NCI-H510A treated with DMSO at 0.1 percent for 48 hours (cell line): ENCODE data around the gene C16orf74.

Experiments
- DNase-seq: peaks from one replicate; lab custom pipeline; 2025; lab: John Stamatoyannopoulos, UW

Gene C16orf74

GRCh38 chr16:85717393-85718152 lies 33.3 kb downstream of the C16orf74 start:
- DNase-seq: peak; percentile 88

DNA sequence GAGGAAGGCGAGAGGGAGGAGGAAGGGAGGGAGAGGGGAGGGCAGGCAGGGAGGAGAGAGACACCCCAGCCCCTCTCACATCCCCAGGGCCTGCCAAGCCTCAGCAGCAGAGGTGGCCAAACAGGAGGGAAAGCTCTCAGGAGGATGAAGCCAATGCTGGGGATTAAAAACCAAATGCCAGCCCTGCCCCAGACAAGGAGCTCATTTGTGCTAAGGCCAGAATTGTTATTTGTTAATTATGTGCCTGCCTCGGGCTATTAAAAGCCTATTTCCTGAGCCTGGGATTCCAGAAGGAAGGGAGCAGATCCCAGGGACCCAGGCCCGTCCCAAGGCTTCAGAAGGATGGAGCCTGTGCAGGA lies 34.2 kb downstream of the C16orf74 start:
- DNase-seq: no peak

DNA sequence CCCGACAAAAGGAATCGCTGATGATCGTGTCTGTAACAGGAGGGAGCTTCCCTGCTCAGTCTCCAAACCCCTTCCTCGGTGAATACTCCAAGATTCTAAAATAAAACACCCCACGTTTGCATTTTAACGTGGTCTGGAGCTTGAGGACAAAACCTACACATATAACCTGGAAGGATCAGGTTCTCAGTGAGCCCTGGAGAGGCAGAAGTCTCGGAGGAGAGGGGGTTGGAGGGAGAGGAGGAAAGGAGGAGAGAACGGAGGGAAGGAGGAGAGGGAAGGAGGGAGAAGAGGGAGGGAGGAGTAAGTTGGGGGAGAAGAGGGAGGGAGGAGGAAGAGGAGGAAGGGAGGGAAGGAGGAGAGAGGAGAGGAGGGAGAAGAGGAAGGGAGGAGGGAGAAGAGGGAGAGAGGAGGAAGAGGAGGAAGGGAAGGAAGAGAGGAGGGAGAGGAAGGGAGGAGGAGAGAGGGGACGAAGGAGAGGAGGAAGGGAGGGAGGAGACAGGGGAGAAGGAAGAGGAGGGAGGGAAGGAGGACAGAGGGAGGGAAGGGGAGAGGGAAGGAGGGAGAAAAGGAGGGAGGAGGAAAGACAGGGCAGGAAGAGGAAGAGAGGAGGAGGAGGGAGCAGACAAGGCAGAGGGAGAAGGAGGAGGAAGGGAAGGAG lies 34.7 kb downstream of the C16orf74 start:
- no peak for DNase-seq

DNA sequence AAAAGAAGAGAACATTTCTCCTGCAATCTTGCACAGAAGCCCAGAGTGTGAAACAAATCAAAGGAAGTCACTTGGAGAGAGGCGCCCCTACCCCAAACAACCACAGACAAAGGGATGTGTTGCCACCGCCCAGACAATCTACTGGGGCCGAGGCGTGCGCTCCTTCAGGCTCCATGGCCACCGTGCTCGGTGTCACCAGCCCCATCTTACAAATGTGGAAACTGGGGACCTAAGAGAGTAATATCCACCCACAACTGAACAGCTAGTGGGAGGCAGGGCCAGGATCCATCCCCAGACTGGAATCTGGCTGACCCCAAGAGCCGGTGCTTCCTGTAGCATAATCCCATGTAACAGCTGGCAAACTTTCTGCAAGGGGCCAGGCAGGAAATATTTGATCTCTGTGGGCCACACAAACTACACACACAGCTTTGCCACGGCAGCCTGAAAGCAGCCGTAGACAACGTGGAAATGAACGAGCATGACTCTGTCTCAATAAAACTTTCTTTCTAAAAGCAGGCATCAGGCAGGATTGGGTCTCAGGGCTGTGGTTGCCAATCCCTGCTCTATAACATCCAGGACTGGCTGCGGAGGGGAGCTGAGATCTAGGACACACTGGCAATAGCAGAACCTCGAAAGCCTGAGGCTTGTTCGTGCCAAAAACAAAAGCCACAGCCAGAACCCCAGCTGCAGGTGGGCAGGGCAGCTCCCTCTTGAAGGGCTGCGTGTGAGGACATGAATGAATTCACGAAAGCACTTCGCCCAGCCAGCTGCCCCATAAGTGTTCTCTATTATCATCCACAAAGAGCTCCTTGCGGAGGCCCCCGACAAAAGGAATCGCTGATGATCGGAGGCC lies 35.5 kb downstream of the C16orf74 start:
- DNase-seq: peak; percentile 81

GRCh38 chr16:85712801-85713200 lies 38.1 kb downstream of the C16orf74 start:
- no peak for DNase-seq

DNA sequence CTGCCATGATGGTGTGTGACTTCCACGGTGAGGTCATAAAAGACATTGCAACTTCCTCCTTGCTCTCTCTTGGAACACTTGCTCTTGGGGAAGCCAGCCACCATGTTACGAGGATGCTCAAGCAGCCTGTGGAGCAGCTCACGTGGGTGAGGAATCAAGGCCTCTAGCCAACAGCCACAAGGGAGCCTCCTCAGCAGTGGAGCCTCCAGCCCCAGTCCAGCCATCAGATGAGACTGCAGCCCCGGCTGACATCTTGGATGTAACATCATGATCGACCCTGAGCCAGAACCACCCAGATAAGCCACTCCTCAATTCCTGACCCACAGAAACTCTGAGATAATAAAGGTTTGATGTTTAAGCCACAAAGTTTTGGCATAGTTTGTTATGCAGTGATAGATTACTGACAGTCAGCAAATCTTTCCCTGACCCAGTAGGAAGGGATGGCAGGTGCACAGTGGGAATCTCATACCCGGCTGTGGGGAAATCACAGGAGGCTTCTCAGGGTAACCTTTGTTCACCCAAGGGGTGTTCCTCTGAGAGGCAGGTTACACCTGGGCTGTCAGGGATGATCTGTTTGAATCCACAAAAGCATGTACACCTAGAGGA lies 38.8 kb downstream of the C16orf74 start:
- no peak for DNase-seq

GRCh38 chr16:85710732-85711131 lies 40.2 kb downstream of the C16orf74 start:
- peak; percentile 91 for DNase-seq

- no peak for DNase-seq
These were observed 40.9 kb downstream of the C16orf74 start for GRCh38 chr16:85709766-85710585.

GRCh38 chr16:85708338-85708737 lies 42.6 kb downstream of the C16orf74 start:
- DNase-seq: no peak

GRCh38 chr16:85707528-85708095 lies 43.3 kb downstream of the C16orf74 start:
- DNase-seq: peak; percentile 69

- no peak for DNase-seq
These were observed 44.4 kb downstream of the C16orf74 start for GRCh38 chr16:85706449-85707034.

- DNase-seq: no peak
These were observed 45.7 kb downstream of the C16orf74 start for GRCh38 chr16:85704900-85705846.

GRCh38 chr16:85704011-85704410 lies 46.9 kb downstream of the C16orf74 start:
- DNase-seq: no peak

DNA sequence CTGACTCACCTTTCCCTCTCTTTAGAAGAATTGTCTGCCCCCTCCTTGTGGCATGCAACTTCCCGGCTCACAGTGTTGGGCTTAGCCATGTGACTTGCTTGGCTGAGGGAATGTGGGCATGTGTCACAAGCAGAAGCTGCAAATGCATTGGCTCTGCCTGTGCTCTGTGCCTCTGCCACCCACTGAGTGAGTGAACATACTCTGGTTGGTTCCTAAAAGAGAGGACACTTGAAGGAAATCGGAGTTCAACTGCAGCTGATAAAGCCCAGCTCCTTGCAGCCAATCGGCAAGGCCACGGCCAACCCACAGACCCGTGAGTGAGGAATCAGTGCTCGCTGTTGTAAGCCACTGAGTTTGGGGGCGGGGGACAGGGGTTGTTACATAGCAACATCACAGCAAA lies 51.3 kb downstream of the C16orf74 start:
- no peak for DNase-seq

GRCh38 chr16:85698935-85699558 lies 51.8 kb downstream of the C16orf74 start:
- DNase-seq: no peak

- DNase-seq: no peak
These were observed 52.4 kb downstream of the C16orf74 start for GRCh38 chr16:85698459-85698891.

DNA sequence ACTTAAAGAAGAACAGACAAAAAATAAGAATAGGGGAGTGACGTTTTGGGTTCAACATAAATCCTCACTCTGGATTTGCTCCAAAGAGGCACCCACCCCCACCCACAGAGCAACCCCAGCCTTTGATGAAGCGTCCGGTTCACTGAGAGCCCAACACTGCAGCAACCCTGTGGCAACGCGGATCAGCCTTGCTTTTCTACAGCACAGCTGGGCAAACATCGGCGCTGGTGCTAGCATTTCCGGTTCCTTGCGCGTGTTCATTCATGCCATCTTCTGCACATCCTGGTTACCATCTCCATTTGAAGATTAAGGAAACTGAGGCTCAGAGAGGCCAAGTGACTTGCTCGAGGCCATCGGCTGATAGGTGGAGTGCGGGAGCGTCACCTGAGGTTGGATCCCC lies 53.5 kb downstream of the C16orf74 start:
- peak; percentile 73 for DNase-seq

DNA sequence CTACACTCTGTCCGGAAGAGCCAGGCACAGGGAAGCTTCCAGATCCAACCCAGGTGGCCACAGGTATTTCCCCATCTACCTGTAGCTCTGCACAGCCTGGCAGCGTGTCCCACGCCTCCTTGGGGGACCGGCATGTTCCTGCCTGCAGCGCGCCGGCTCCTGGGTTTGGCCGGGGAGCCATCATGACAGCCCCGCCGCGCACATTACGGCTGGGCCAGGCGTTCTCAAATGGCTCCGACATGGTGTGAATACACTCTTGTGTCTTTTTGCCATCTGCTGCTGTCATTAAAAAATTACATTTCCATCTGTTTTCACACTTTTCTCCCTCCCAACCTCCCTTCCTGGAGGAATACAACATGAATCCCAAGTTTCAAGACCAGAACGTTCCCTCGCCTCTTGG lies 54.1 kb downstream of the C16orf74 start:
- no peak for DNase-seq
